Transverse colon (tissue), 4 donors: ENCODE results near the gene ARAP1. TPM values are rescaled to one million over a fixed set of nuclear protein-coding genes. Genes with fewer than 3 reads are reported as not detected.

Experiments used
- DNase-seq: peaks from one replicate; pipeline ENCODE4 v3.0.0-alpha.2; 2019
- H3K27ac ChIP-seq, 4 donors: fragments of 200-600 bp; sonication (generic); 2 replicates each; pipeline ENCODE4 v1.5.1; 2016 to 2018; ENCODE audit warnings: inconsistent platforms in 4 of 4
- H3K27me3 ChIP-seq: fragments of 200-600 bp; sonication (generic); 2 replicates; pipeline ENCODE4 v1.5.1; 2017; ENCODE audit warnings: inconsistent platforms
- H3K36me3 ChIP-seq, 4 donors: fragments of 200-600 bp; sonication (generic); 2 replicates each; pipeline ENCODE4 v1.5.1; 2017 to 2019; ENCODE audit warnings: inconsistent platforms in 4 of 4
- H3K4me1 ChIP-seq, 4 donors: fragments of 200-600 bp; sonication (generic); 2 replicates each; pipeline ENCODE4 v1.5.1; 2017 to 2020; ENCODE audit warnings: inconsistent platforms in 4 of 4
- H3K4me3 ChIP-seq, 4 donors: fragments of 200-600 bp; sonication (generic); 1 replicate in 1 of 4; 2 replicates in 3 of 4; pipeline versions ENCODE4 v1.5.1 to v1.6.1; 2017 to 2019; ENCODE audit warnings: inconsistent platforms in 4 of 4
- H3K9me3 ChIP-seq, 2 donors: fragments of 200-600 bp; sonication (generic); 2 replicates each; pipeline ENCODE4 v1.5.1; 2017 to 2019; ENCODE audit warnings: inconsistent platforms in 2 of 2
- CTCF ChIP-seq, 5 experiments: fragments of 200-600 bp in 3 of 5; fragments of 450-650 bp in 2 of 5; sonication (generic) in 3 of 5; IDR thresholded peaks; 1 replicate in 2 of 5; 2 replicates in 3 of 5; pipeline ENCODE4 v1.5.1; 2016 to 2017; ENCODE audit warnings: antibody characterized with exemption in 5 of 5, inconsistent platforms in 3 of 5, mild to moderate bottlenecking in 2 of 5, moderate library complexity in 1 of 5
- EP300 ChIP-seq: sonication (generic); formaldehyde crosslinking; IDR thresholded peaks from one replicate; pipeline ENCODE4 v1.6.1; 2017; ENCODE audit warnings: antibody characterized with exemption, low read depth
- POLR2A ChIP-seq: fragments of 450-650 bp; IDR thresholded peaks from one replicate; pipeline ENCODE4 v1.6.1; 2016; ENCODE audit warnings: antibody characterized with exemption, mild to moderate bottlenecking, moderate library complexity
- POLR2AphosphoS5 ChIP-seq, 3 donors: sonication (generic); formaldehyde crosslinking; IDR thresholded peaks; one replicate each; pipeline ENCODE4 v1.6.1; 2016; ENCODE audit warnings: antibody characterized with exemption in 3 of 3
- WGBS, 2 donors: methylation state at CpG; one replicate each; pipeline ENCODE4 v1.1.5; 2018; ENCODE audit warnings: low coverage in 1 of 2; 5-methylcytosine and 5-hydroxymethylcytosine counted together
- in situ Hi-C, 4 donors: fragments of 200-750 bp; cut with MboI; loops; one replicate each; pipeline versions ENCODE4 v1.15.0 to v1.15.1; 2017; ENCODE audit warnings: low sequenced_read_pairs in 3 of 4, low pct_ligation_motif_present in 1 of 4, low pct_unique_long_range_greater_than_20kb in 1 of 4
- intact Hi-C: fragments of 100-400 bp; cut with DNase I; formaldehyde crosslinking; loops from one replicate; pipeline ENCODE4 v1.15.1; 2023; ENCODE audit warnings: low total_unique reads
- total RNA-seq, 4 donors: library from RNA; depleted of rRNA; stranded (reverse); fragments of >200 nt; gene quantifications; one replicate each; pipeline ENCODE4 v1.1.0, GENCODE V29; 2016

ARAP1 gene
- total RNA-seq, 4 donors from 2014 or later: 99.4 to 233 (median 108) TPM

- H3K27me3 ChIP-seq: no peaks in the 10 kb centered on the region
- in situ Hi-C loops (loop anchor here in 3 of 4 donors (10.0 kb wide), 2 partner anchors 71 to 451 kb away; partner anchors contain the start of gene STARD10 (in 3 of the 3)), intact Hi-C loops (no loop called here)
- peaks cover 23 to 38% (median 33%) of the 10 kb centered on the region in 4 donors for H3K4me1 ChIP-seq
- no peaks in the 10 kb centered on the region for H3K36me3 ChIP-seq
- H3K9me3 ChIP-seq: no peaks in the 10 kb centered on the region
- no peak for DNase-seq
- H3K27ac ChIP-seq: no peak overlapping the region
- H3K4me3 ChIP-seq: no peak overlapping the region
- 89% methylated on average over 5 of the region's 5 CpGs; no CpG with 5 or more reads in 1 of the 2 donors for WGBS, 2 donors
- TF ChIP-seq POLR2AphosphoS5 (IDR thresholded peaks at IDR 0.05) (no peak), CTCF (IDR thresholded peaks at IDR 0.05) (no peak), EP300 (no peak), POLR2A (no peak)
Measured at GRCh38 chr11:72724021-72724551, 28.1 kb downstream of the ARAP1 start.

- peak overlapping the region in 1 of 4 donors; percentile 91 for H3K27ac ChIP-seq
- H3K27me3 ChIP-seq: no peaks in the 10 kb centered on the region
- 83 to 87% methylated on average over 4 to 9 of the region's 9 CpGs for WGBS, 2 donors
- peaks cover 25 to 44% (median 39%) of the 10 kb centered on the region in 4 donors for H3K4me1 ChIP-seq
- H3K9me3 ChIP-seq: no peaks in the 10 kb centered on the region
- intact Hi-C loops (no loop called here), in situ Hi-C loops (loop anchor here in 3 of 4 donors (10.0 kb wide), 2 partner anchors 71 to 451 kb away; partner anchors contain the start of gene STARD10 (in 3 of the 3))
- no peak overlapping the region for H3K4me3 ChIP-seq
- H3K36me3 ChIP-seq: no peaks in the 10 kb centered on the region
- DNase-seq: no peak
- TF ChIP-seq EP300 (no peak), POLR2A (no peak), POLR2AphosphoS5 (IDR thresholded peaks at IDR 0.05) (no peak), CTCF (IDR thresholded peaks at IDR 0.05) (no peak)
Measured at GRCh38 chr11:72723508-72723907, 28.7 kb downstream of the ARAP1 start.

- in situ Hi-C loops: loop anchor here in 3 of 4 donors (10.0 kb wide), 2 partner anchors 73 to 453 kb away; partner anchors contain the start of gene STARD10 (in 3 of the 3)
- Histone ChIP-seq H3K4me3 (peak overlapping the region; percentile 45 to 81 (median 57)), H3K27me3 (no peaks in the 10 kb centered on the region), H3K9me3 (no peaks in the 10 kb centered on the region), H3K4me1 (peaks cover 25 to 54% (median 39%) of the 10 kb centered on the region in 4 donors), H3K27ac (peak overlapping the region; percentile 86 to 93 (median 92)), H3K36me3 (no peaks in the 10 kb centered on the region)
- TF ChIP-seq POLR2A: peak; percentile 82
- peak in 1 of 5 experiments; percentile 17 for TF ChIP-seq CTCF (IDR thresholded peaks at IDR 0.05)
- no peak for TF ChIP-seq EP300
- TF ChIP-seq POLR2AphosphoS5 (IDR thresholded peaks at IDR 0.05): peak; percentile 62 to 76 (median 64)
- 0% methylated on average over 3 to 10 of the region's 10 CpGs for whole genome bisulfite sequencing, 2 donors
- DNase-seq: peak; percentile 91
- intact Hi-C loops: no loop called here
Measured at GRCh38 chr11:72722050-72722748, 30.0 kb downstream of the ARAP1 start.

GRCh38 chr11:72721689-72722049 is 30.5 kb downstream of the ARAP1 start:
- H3K4me1 ChIP-seq: peaks cover 25 to 57% (median 39%) of the 10 kb centered on the region in 4 donors
- peak overlapping the region; percentile 86 to 93 (median 92) for H3K27ac ChIP-seq
- no peaks in the 10 kb centered on the region for H3K27me3 ChIP-seq
- no peaks in the 10 kb centered on the region for H3K9me3 ChIP-seq
- 4% methylated on average over 13 of the region's 13 CpGs; no CpG with 5 or more reads in 1 of the 2 donors for WGBS, 2 donors
- intact Hi-C loops (no loop called here), in situ Hi-C loops (loop anchor here in 3 of 4 donors (10.0 kb wide), 2 partner anchors 73 to 453 kb away; partner anchors contain the start of gene STARD10 (in 3 of the 3))
- no peak for TF ChIP-seq CTCF (IDR thresholded peaks at IDR 0.05)
- TF ChIP-seq POLR2AphosphoS5 (IDR thresholded peaks at IDR 0.05): no peak
- TF ChIP-seq EP300: no peak
- no peak for TF ChIP-seq POLR2A
- H3K4me3 ChIP-seq: peak overlapping the region; percentile 45 to 81 (median 57)
- no peaks in the 10 kb centered on the region for H3K36me3 ChIP-seq
- peak; percentile 56 for DNase-seq
